OCI-LY7 (cell line): ENCODE data around the gene WWTR1. TPM values are rescaled to one million over a fixed set of nuclear protein-coding genes. Genes with fewer than 3 reads are reported as not detected.

Experiments
- Bru-seq: library from RNA; stranded (reverse); fragments of 400-500 nt; gene quantifications from one replicate; lab custom pipeline; 2021; lab: Mats Ljungman, UMichigan
- BruChase-seq, 2 experiments: library from RNA; stranded (reverse); fragments of 400-500 nt; gene quantifications; one replicate each; lab custom pipeline; 2021; lab: Mats Ljungman, UMichigan
- BruUV-seq: library from RNA; stranded (reverse); fragments of 400-500 nt; replicated peaks from 2 replicates; lab custom pipeline; 2021; lab: Mats Ljungman, UMichigan
- CTCF ChIA-PET: fragments of 300-600 bp; sonication (Branson Sonifier 250); formaldehyde crosslinking; loops from one replicate; lab custom pipeline; 2022; ENCODE audit warnings: antibody characterized with exemption; ENCODE audit not compliant: unreplicated experiment; lab: Charles Lee
- POLR2A ChIA-PET: fragments of 300-600 bp; sonication (Branson Sonifier 250); formaldehyde crosslinking; loops from one replicate; lab custom pipeline; 2022; ENCODE audit warnings: antibody characterized with exemption; lab: Charles Lee
- DNase-seq: peaks from one replicate; pipeline ENCODE4 v3.0.0-alpha.2; 2015; ENCODE audit warnings: low spot score
- H2AFZ ChIP-seq: fragments of 200-600 bp; sonication (generic), shearing (Covaris generic); 2 replicates; pipeline ENCODE4 v1.6.1; 2014; ENCODE audit warnings: mild to moderate bottlenecking, antibody characterized with exemption, low read length, moderate library complexity
- H3K27ac ChIP-seq: fragments of 200-600 bp; sonication (generic); 2 replicates; pipeline ENCODE4 v1.5.1; 2014; ENCODE audit warnings: mixed run types, low read depth, mild to moderate bottlenecking, moderate library complexity, low read length, inconsistent platforms; ENCODE audit not compliant: poor library complexity, severe bottlenecking
- H3K36me3 ChIP-seq: fragments of 200-600 bp; sonication (generic); 2 replicates; pipeline ENCODE4 v1.6.1; 2014; ENCODE audit warnings: mild to moderate bottlenecking, antibody characterized with exemption, low read length, moderate library complexity, mixed read lengths; ENCODE audit not compliant: insufficient read depth
- H3K4me1 ChIP-seq: fragments of 200-600 bp; sonication (generic); 2 replicates; pipeline ENCODE4 v1.5.1; 2014; ENCODE audit warnings: mild to moderate bottlenecking, low read length; ENCODE audit not compliant: insufficient read depth, poor library complexity, severe bottlenecking
- H3K4me2 ChIP-seq: fragments of 200-600 bp; sonication (generic); 2 replicates; pipeline ENCODE4 v1.6.1; 2014; ENCODE audit warnings: mild to moderate bottlenecking, low read length
- H3K4me3 ChIP-seq: fragments of 200-600 bp; sonication (generic); 2 replicates; pipeline ENCODE4 v1.5.1; 2014; ENCODE audit warnings: mild to moderate bottlenecking, low read depth, low read length; ENCODE audit not compliant: poor library complexity, severe bottlenecking
- H3K79me2 ChIP-seq: fragments of 200-600 bp; sonication (generic); 2 replicates; pipeline ENCODE4 v1.6.1; 2016; ENCODE audit warnings: low read depth, mild to moderate bottlenecking, low read length, moderate library complexity, mixed read lengths; ENCODE audit not compliant: insufficient read depth
- H3K9me2 ChIP-seq: fragments of 200-600 bp; sonication (generic); 2 replicates; pipeline ENCODE4 v1.6.1; 2016; ENCODE audit warnings: mild to moderate bottlenecking, low read length, mixed read lengths; ENCODE audit not compliant: insufficient read depth
- H3K9me3 ChIP-seq: fragments of 200-600 bp; sonication (generic); 2 replicates; pipeline ENCODE4 v1.6.1; 2014; ENCODE audit warnings: mild to moderate bottlenecking, mixed run types, low read length, mixed read lengths
- H4K20me1 ChIP-seq: fragments of 200-600 bp; sonication (generic); 2 replicates; pipeline ENCODE4 v1.6.1; 2014; ENCODE audit warnings: mild to moderate bottlenecking, antibody characterized with exemption, low read length, moderate library complexity, mixed read lengths; ENCODE audit not compliant: insufficient read depth
- EZH2phosphoT487 ChIP-seq: fragments of 200-600 bp; sonication (generic); IDR thresholded peaks from 2 replicates; pipeline ENCODE4 v1.6.1; 2018; ENCODE audit warnings: low read depth, borderline replicate concordance, mild to moderate bottlenecking, mixed run types, antibody characterized with exemption, low read length, moderate library complexity, mixed read lengths
- intact Hi-C: fragments of 100-400 bp; cut with micrococcal nuclease; formaldehyde crosslinking; loops from one replicate; pipeline ENCODE4 v1.10.0; 2022; ENCODE audit not compliant: unreplicated experiment
- long read RNA-seq: library from polyadenylated mRNA; stranded (forward); transcript quantifications from one replicate; pipeline ENCODE4 v2.0.0, GENCODE V29; 2022
- total RNA-seq, 2 experiments: library from RNA; depleted of rRNA in 1 of 2; stranded (reverse); fragments of >200 nt in 1 of 2; shearing (Covaris generic) in 1 of 2; gene quantifications; 2 replicates each; pipeline ENCODE4 v1.2.3, GENCODE V29; 2014 to 2022
- TF ChIP-seq, protein P1 (sequence below): fragments of 200-600 bp; sonication (generic); conservative IDR thresholded peaks from 2 replicates; pipeline ENCODE4 v1.5.1; 2014; ENCODE audit warnings: mild to moderate bottlenecking, antibody characterized with exemption, low read length, moderate library complexity, mixed read lengths

Gene WWTR1
- total RNA-seq (2014; rRNA removed; shearing (Covaris generic)) (not detected in 2 replicates), total RNA-seq (2022) (0.15 TPM in 1 of 2 replicates, not detected in the other), Bru-seq, nascent RNA (percentile 10 among the genes with signal in this experiment), BruChase-seq, experiment 1, labeled RNA remaining after a 6-hour chase (percentile 13 among the genes with signal in this experiment), BruChase-seq, experiment 2, labeled RNA remaining after a 2-hour chase (percentile 16 among the genes with signal in this experiment)
- long read RNA-seq, result 0 reads

DNA sequence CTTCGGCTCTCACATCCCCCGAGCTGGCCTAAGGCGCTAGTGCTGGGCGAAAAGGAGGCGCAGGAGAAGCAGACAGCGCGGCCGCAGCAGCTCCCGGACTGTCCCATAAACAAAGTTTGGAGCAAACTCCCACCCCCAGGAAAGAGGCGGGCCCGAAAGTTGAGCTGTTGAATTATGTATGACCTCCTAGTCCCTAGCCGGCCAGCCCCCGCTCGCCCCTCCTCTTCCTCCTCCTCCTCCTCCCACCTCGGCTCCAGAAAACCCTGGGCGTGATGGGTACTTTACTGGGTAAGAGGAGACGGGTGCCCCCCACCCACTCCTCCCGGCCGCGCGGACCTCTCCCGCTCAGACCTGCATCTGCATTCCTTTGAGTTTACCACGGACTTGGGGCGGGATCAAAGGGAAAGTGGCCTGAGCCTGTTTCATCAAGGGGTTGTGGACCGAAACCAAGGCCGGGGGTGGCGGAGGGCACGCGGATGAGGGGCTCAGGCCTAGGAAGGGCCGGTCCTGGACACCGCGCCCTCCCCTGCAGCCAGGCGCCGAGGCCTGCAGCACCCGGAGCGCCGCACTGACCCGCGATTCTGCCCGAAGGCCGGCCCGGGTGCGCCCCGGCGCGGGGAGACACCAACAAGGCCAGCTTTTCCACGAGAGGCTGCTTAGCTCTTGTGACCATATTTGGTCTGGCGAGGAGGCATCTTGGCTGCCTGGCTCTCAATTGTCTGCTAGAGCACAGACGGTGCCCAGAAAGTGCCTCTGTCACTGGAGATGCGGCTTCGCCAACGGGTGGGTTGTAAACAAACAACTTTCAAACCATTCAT is at the start of gene WWTR1:
WWTR1 (minus strand) TSS at position 100 of the 818 bp plus-strand sequence. CDS start 719 bp downstream, outside the sequence.
- intact Hi-C loops, result no loop called here
- H3K9me2 ChIP-seq, result no peaks in the 10 kb centered on the region
- no peak within 1 kb of the TSS for H3K4me2 ChIP-seq
- no peaks in the 10 kb centered on the region for H3K79me2 ChIP-seq
- CTCF ChIA-PET, result no interaction called here
- no peaks in the 10 kb centered on the region for H3K4me1 ChIP-seq
- BruUV-seq, result no TSS peak
- H3K9me3 ChIP-seq, result no peaks in the 10 kb centered on the region
- no peak within 1 kb of the TSS for H3K4me3 ChIP-seq
- no peak for DNase-seq
- POLR2A ChIA-PET, result interaction anchor here (0.5 kb wide), 1 partner anchor 222 kb away, joined by 3 read pairs; no protein-coding TSS in a partner anchor
- H3K36me3 ChIP-seq, result no peaks in the 10 kb centered on the region
- no peak within 1 kb of the TSS for H2AFZ ChIP-seq
- TF ChIP-seq EZH2phosphoT487, result no peak
- TF ChIP-seq, protein P1, sequence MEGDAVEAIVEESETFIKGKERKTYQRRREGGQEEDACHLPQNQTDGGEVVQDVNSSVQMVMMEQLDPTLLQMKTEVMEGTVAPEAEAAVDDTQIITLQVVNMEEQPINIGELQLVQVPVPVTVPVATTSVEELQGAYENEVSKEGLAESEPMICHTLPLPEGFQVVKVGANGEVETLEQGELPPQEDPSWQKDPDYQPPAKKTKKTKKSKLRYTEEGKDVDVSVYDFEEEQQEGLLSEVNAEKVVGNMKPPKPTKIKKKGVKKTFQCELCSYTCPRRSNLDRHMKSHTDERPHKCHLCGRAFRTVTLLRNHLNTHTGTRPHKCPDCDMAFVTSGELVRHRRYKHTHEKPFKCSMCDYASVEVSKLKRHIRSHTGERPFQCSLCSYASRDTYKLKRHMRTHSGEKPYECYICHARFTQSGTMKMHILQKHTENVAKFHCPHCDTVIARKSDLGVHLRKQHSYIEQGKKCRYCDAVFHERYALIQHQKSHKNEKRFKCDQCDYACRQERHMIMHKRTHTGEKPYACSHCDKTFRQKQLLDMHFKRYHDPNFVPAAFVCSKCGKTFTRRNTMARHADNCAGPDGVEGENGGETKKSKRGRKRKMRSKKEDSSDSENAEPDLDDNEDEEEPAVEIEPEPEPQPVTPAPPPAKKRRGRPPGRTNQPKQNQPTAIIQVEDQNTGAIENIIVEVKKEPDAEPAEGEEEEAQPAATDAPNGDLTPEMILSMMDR, result no peak
- H3K27ac ChIP-seq, result no peak within 1 kb of the TSS
- no peaks in the 10 kb centered on the region for H4K20me1 ChIP-seq

DNA sequence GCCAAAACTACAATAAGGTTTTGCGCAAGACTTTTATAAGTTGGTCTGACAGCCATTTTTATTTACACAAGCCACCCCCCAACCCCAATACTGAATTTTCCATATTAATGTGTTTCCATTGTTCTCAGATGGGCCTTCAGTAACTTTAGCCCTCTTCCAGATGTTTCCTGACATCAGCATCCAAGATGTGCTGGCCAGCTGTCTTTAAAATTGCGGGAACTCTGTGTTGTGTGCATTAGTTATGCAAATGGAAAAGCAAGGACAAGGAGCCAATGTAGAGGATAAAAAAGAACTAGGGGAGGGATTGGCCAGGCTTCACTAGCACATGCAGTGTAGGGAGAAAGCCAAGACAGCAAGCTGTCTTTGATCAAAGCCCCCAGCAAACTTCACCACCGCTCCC is 49.1 kb upstream of the WWTR1 start:
- intact Hi-C loops, result no loop called here

More for the DNA sequence above, 49.1 kb upstream of the WWTR1 start:
- Histone ChIP-seq H2AFZ (no peak overlapping the region), H3K36me3 (no peaks in the 10 kb centered on the region), H3K4me3 (no peak overlapping the region), H3K27ac (no peak overlapping the region), H3K4me1 (no peaks in the 10 kb centered on the region), H3K4me2 (no peak overlapping the region), H3K9me3 (no peaks in the 10 kb centered on the region), H4K20me1 (no peaks in the 10 kb centered on the region), H3K9me2 (no peaks in the 10 kb centered on the region), H3K79me2 (no peaks in the 10 kb centered on the region)
- TF ChIP-seq, protein P1, result no peak
- TF ChIP-seq EZH2phosphoT487, result no peak
- POLR2A ChIA-PET, result no interaction called here
- no peak for DNase-seq
- no TSS peak for BruUV-seq
- CTCF ChIA-PET, result no interaction called here
